Adipocyte (in vitro differentiated cells): ENCODE data around the gene WBP2.
A peak's percentile ranks its signal among the peaks of the same experiment; 100 is the strongest.

Source experiments
- DNase-seq: peaks from one replicate; pipeline ENCODE4 v3.0.0-alpha.2; 2015; ENCODE audit warnings: low read depth
- H3K27me3 ChIP-seq: replicated peaks from 2 replicates; pipeline ENCODE4 v1.7.0; 2013; ENCODE audit warnings: mild to moderate bottlenecking, low read length, moderate library complexity; ENCODE audit not compliant: control insufficient read depth, insufficient read depth
- H3K36me3 ChIP-seq: 2 replicates; pipeline ENCODE4 v1.7.0; 2013; ENCODE audit warnings: low read length, mild to moderate bottlenecking, moderate library complexity; ENCODE audit not compliant: control insufficient read depth, insufficient read depth, severe bottlenecking
- H3K4me1 ChIP-seq: 2 replicates; pipeline ENCODE4 v1.7.0; 2013; ENCODE audit warnings: mild to moderate bottlenecking, low read length, moderate library complexity; ENCODE audit not compliant: control insufficient read depth, insufficient read depth
- H3K4me3 ChIP-seq: 2 replicates; pipeline ENCODE4 v1.7.0; 2013; ENCODE audit warnings: mild to moderate bottlenecking, low read length, moderate library complexity
- H3K9ac ChIP-seq: 2 replicates; pipeline ENCODE4 v1.7.0; 2013; ENCODE audit warnings: mild to moderate bottlenecking, low read length, moderate library complexity
- H3K9me3 ChIP-seq: 2 replicates; pipeline ENCODE4 v1.7.0; 2013; ENCODE audit warnings: mild to moderate bottlenecking, low read length, moderate library complexity; ENCODE audit not compliant: control insufficient read depth

The WBP2 gene

DNA sequence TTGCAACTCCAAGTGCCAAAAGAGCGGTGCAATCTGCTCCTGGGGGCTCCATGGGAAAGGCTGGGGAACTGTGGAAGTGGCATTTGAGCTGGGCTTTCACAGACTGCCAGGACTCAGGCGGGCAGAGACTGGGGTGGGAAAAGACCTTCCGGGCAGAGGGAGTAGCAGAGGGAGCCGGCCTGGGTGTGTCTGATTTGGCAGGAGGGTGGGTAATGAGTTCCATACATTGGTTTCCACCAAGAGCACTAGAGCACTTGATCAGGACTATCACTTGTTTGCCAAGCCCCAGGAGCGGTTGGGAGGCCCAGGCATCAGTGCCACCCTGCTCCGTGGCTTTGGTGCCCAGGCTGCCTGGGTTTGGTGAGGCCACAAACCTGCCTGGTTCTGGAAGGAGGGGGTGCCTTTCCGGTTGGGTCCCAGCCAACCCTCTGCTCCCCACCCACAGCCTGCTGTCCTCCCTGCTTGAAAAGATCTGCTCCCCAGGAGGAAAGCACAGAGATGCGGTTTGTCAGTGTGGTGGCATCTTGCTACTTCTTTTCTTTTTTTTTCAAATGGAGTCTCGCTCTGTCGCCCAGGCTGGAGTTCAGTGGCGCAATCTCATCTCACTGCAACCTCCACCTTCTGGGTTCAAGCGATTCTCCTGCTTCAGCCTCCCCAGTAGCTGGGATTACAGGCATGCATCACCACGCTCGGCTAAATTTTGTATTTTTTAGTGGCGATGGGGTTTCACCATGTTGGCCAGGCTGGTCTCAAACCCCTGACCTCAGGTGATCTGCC, 26.7 kb upstream of the WBP2 start:
- H3K36me3 ChIP-seq, result no peaks in the 10 kb centered on the region
- no peaks in the 10 kb centered on the region for H3K9me3 ChIP-seq
- H3K4me3 ChIP-seq, result no peak overlapping the region
- H3K9ac ChIP-seq, result no peak overlapping the region
- peaks cover 8% of the 10 kb centered on the region for H3K4me1 ChIP-seq
- no peaks in the 10 kb centered on the region for H3K27me3 ChIP-seq
- no peak for DNase-seq

DNA sequence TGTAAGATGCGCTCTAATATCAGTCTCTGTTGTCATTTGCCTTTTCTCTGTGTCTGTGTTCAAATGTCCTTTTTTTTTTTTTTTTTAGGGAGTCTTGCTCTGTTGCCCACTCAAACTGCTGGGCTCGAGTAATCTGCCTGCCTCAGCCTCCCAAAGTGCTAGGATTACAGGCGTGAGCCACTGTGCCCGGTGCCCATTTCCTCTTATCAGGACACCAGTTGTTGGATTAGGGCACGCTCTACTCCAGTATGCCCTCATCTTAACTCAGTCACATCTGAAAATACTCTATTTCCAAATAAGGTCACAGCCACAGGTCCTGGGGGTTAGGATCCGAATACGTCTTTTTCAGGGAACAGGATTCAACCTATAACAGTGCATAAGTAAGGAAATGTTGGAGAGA, 25.1 kb upstream of the WBP2 start:
- H3K27me3 ChIP-seq, result no peaks in the 10 kb centered on the region
- peaks cover 24% of the 10 kb centered on the region for H3K4me1 ChIP-seq
- H3K9me3 ChIP-seq, result no peaks in the 10 kb centered on the region
- DNase-seq, result no peak
- H3K36me3 ChIP-seq, result no peaks in the 10 kb centered on the region
- no peak overlapping the region for H3K4me3 ChIP-seq
- H3K9ac ChIP-seq, result no peak overlapping the region

DNA sequence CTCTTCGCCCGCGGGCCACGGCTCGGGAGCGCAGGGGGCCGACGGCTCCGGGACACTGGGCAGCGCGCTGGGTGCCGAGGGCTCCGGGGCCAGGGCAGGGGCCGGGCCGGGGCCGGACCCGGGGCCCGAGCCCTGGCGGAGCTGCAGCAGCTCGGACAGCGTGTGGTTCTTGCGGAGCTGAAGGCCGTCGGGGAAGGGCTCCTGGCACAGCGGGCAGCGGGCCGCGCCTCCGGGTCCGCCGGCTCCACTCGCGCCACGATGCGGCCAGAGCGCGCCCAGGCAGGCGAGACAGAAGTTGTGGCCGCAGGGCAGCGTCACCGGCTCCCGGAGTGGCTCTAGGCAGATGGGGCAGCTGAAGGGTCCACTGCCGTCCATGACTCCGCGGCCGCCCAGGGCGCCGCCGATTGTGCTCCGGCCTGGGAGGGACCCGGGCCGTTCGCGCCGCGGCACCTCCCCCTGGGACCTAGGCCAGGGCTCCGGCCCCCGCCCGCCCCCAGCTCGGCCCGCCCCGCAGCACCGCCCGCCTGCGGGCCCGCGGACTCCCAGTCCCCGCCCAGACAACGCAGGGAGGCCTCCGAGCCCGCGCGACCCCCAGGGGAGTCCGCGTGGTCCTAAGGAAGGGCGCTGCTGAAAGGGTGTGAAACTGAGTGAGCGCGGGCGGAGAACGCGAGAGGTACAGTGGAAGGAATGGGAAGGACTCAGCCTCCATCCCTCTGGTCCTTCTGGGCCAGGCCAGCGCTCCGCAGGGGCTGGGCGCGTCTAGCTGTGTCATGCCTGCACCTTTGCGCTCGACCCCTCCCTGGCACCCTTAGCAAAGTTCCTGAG, 23.3 kb upstream of the WBP2 start, which contains the start of gene TRIM47:
Gene TRIM47, minus strand, starts transcription at position 408 of the 825 bp plus-strand sequence. Its CDS starts 33 bp downstream, at position 375.
- peak within 1 kb of the TSS; percentile 87 for H3K4me3 ChIP-seq
- peaks cover 6% of the 10 kb centered on the region for H3K36me3 ChIP-seq
- no peaks in the 10 kb centered on the region for H3K9me3 ChIP-seq
- H3K4me1 ChIP-seq, result peaks cover 31% of the 10 kb centered on the region
- DNase-seq, result peak; percentile 69
- H3K9ac ChIP-seq, result peak within 1 kb of the TSS; percentile 93
- H3K27me3 ChIP-seq, result no peaks in the 10 kb centered on the region

DNA sequence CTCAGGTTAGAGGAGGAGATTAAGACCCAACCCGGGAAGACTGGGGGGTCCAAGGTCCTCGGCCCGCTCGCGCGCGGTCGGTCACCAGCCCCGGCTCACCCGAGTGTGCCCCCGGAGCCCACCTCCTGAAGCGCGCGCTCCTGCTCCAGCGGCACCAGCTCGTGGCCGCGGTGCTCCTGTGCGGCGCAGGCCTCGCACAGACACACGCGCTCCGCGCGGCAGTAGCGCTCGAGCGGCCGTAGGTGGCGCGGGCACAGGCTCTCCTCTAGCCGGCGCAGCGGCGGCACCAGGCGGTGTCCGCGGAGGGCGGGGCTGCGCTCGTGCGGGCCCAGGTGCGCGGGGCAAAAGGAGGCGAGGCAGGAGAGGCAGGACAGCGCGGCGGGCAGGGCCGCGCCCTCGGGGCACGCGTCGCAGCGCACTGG, 22.6 kb upstream of the WBP2 start:
- H3K27me3 ChIP-seq, result no peaks in the 10 kb centered on the region

DNA sequence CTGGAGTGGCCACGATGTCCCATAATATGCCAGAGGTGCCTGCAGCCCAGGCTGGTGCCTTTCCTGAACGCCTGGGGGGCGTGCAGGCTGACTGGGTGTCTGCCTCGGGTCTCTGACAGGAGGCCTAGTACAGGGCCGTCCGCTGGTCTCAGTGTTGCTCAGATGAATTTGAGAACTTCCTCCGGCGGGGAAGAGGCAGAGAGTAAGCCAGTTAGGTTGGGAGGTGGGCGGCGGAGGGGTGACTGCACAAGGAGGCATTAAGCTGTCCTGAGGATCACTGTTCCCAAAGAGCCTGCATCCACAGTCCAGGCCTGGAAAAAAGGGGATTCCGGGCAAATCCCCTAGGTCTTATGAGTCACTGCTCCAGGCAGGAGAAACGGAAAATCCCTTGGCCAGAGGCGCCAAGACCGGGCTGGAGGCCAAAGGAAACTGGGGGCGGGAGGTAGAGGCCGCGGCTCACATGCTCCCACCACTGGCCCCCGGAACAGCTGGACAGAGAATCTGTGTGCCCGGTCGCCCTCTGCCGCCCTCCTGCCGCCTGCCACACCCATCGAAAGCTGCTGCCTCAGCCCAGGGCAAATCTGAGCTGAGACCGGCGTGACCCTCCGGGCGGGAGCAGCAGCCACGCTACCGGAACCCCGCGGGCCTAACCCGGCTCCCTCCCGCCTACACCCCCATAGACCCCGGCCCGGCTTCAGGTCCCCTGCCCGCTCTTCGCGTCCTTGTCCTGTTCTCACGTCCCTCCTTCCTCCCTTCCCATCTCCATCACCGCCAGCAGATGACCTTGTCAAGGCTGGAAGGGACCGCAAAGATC, 22.0 kb upstream of the WBP2 start:
- Histone ChIP-seq H3K9ac (peak overlapping the region; percentile 93), H3K4me1 (peaks cover 43% of the 10 kb centered on the region), H3K4me3 (peak overlapping the region; percentile 87), H3K36me3 (peaks cover 6% of the 10 kb centered on the region), H3K9me3 (no peaks in the 10 kb centered on the region), H3K27me3 (no peaks in the 10 kb centered on the region)
- DNase-seq, result peak; percentile 97

More for the DNA sequence above, 22.6 kb upstream of the WBP2 start:
- peaks cover 38% of the 10 kb centered on the region for H3K4me1 ChIP-seq
- H3K9me3 ChIP-seq, result no peaks in the 10 kb centered on the region
- H3K9ac ChIP-seq, result peak overlapping the region; percentile 93
- DNase-seq, result peak; percentile 88
- H3K4me3 ChIP-seq, result peak overlapping the region; percentile 87
- peaks cover 6% of the 10 kb centered on the region for H3K36me3 ChIP-seq

DNA sequence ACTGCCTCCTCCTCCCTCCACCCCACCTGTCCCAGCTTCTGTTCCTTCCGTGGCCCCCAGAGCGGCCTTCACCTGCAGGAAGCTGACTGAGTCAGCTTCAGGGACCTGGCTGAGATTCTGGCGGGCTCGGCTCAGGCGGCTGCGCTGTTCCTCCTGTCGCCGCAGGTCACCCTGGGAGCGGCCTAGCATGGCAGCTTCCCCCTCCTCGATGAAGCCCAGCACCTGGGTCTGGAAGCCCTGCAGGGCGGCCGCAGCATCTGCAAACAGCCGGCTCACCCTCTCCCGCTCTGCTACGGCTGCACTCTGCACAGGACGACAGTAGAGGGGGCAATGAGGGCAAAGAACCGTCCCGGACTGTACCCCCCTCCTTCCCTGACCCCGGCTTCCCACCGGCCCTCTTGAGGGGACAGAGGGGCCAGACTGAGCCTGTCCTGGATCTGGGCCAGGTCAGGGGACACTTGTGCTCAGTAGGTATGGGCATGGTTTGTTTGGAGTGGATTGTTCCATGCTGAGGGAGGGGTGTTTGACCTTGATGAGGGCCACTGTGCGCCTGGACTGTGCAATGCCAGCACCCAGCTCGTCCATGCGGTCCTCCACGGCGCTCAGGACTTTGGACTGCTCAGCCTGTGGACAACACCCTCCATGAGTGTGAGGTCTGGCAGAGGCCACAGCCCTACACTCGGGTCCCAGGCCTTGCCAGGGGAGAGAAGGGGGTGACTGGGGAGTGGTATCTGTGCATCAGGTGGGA, 21.2 kb upstream of the WBP2 start:
- peak overlapping the region; percentile 87 for H3K4me3 ChIP-seq
- peaks cover 43% of the 10 kb centered on the region for H3K4me1 ChIP-seq
- H3K9ac ChIP-seq, result peak overlapping the region; percentile 93
- no peaks in the 10 kb centered on the region for H3K27me3 ChIP-seq
- H3K9me3 ChIP-seq, result no peaks in the 10 kb centered on the region
- no peak for DNase-seq
- peaks cover 6% of the 10 kb centered on the region for H3K36me3 ChIP-seq

DNA sequence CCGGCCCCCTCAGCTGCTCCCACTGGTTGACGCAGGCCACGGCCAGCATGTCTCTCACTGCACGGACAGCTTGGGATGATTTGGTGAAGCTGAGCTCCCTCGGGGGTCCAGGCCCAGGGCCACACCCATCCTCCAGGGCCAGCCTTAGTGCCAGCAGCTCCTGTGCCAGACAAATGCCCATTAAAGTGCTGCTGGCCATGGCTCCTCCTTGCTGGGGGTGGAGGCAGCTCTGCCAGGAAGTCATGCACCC, 20.7 kb upstream of the WBP2 start:
- Histone ChIP-seq H3K4me3 (peak overlapping the region; percentile 87), H3K9me3 (no peaks in the 10 kb centered on the region), H3K27me3 (no peaks in the 10 kb centered on the region), H3K9ac (peak overlapping the region; percentile 93), H3K4me1 (peaks cover 43% of the 10 kb centered on the region), H3K36me3 (peaks cover 6% of the 10 kb centered on the region)
- DNase-seq, result no peak

DNA sequence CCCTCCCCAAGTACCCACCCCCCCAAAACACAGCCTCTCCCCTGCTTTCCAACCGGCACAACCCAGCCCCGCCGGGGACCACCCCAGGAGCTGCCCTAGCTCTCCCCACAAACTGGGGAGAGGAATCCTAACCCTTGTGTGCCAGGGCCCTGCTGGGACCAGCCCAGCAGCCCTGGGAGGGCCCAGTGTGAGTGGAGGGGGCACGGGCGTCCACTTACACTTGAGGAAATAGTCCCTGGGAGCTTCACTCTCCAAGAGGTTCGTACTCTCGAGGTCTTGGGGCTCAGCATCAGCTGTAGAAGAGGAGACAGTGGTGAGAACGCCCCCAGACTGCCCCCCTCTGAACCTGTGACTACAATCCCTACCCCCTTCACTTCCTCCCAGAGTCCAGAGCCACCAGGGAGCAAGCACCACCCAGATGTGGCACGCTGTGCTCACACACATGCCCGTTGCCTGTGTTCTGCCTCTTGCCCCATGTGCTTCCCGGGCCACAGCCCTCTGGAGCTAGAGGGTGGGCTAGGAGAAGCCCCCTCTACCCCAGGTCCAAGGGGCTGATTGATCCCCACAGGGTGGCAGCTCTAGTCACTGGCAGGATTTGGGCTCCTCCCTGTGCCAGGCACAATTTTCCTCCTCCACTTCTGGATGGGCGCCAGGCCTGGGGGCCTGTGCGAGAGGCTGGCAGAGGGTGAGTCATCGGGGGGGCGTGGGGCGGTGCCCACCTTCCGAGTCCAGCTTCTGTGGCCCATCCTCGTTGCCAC, 20.2 kb upstream of the WBP2 start:
- peak overlapping the region; percentile 87 for H3K4me3 ChIP-seq
- H3K27me3 ChIP-seq, result no peaks in the 10 kb centered on the region
- DNase-seq, result no peak
- H3K9me3 ChIP-seq, result no peaks in the 10 kb centered on the region
- peak overlapping the region; percentile 93 for H3K9ac ChIP-seq
- H3K4me1 ChIP-seq, result peaks cover 48% of the 10 kb centered on the region
- H3K36me3 ChIP-seq, result peaks cover 6% of the 10 kb centered on the region

DNA sequence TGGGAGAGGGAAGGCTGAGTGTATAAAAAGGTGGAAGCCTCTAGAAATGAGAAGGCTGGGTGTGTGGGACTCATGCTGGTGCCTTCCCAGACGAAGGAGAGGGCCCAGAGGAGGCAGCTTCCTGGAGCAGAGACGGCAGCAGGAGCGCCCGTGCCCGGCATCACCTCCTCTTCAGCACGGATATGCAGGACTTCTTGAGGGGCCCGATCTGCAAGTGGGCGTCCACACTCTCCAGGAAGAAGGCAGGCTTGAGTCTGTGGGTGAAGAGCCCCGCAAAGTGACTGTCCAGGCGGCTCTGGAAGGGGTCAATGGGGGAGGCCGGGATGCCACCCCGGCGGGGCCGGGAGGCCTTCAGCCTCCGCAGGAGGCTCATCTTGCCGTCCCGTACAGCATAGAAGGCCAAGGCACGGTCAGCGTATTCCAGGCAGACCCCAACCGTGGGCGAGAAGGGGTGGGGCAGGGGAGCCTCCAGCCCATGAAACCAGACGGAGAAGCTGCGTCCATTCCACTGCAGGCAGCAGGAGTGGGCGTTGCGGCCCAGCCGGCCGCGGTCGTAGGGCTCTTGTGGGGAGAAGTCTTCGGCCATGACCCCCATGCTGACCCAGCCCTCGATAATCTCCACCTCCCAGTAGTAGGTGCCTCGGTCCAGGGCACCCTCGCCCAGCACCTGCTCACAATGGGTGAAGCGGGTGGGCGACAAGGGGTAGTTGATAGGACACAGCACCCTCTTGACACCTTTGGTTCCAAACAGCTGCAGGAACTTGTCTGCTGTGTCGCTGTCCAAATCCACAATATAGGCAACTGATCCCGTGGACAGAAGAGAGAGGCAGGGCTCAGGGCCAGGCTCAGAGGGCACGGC, 19.4 kb upstream of the WBP2 start:
- Histone ChIP-seq H3K4me3 (no peak overlapping the region), H3K27me3 (no peaks in the 10 kb centered on the region), H3K36me3 (peaks cover 6% of the 10 kb centered on the region), H3K4me1 (peaks cover 55% of the 10 kb centered on the region), H3K9ac (no peak overlapping the region), H3K9me3 (no peaks in the 10 kb centered on the region)
- no peak for DNase-seq
